Hepatocyte (in vitro differentiated cells): Measurements from ENCODE around the gene COL24A1.

Experiments used
- CTCF ChIP-seq: fragments of 200-600 bp; sonication (generic); IDR thresholded peaks from 2 replicates; pipeline ENCODE4 v1.5.1; 2016; ENCODE audit warnings: antibody characterized with exemption, mild to moderate bottlenecking; ENCODE audit not compliant: poor library complexity
- EZH2phosphoT487 ChIP-seq: fragments of 200-600 bp; sonication (generic); IDR thresholded peaks from one replicate; pipeline ENCODE4 v1.6.1; 2018; ENCODE audit warnings: antibody characterized with exemption, mild to moderate bottlenecking, low read depth, moderate library complexity; ENCODE audit not compliant: unreplicated experiment, severe bottlenecking

GRCh38 chr1:86150553-86151055 is 6.0 kb downstream of the COL24A1 start:
- TF ChIP-seq CTCF (no peak), EZH2phosphoT487 (no peak)
